H9 (cell line): ENCODE results near the gene MUCL3. TPM values are rescaled to one million over a fixed set of nuclear protein-coding genes. Genes with fewer than 3 reads are reported as not detected.

ENCODE experiments used
- DNase-seq: peaks from one replicate; pipeline ENCODE4 v3.0.0-alpha.2; 2017
- H2AFZ ChIP-seq: one replicate; pipeline ENCODE4 v1.6.1; 2013; ENCODE audit warnings: mild to moderate bottlenecking, low read length, control low read depth, moderate library complexity
- H2AK5ac ChIP-seq: 2 replicates; pipeline ENCODE4 v1.6.1; 2013; ENCODE audit warnings: low read length, control low read depth, mixed read lengths; ENCODE audit not compliant: insufficient read length
- H2BK120ac ChIP-seq: one replicate; pipeline ENCODE4 v1.6.1; 2013; ENCODE audit warnings: low read depth, mild to moderate bottlenecking, low read length, control low read depth, inconsistent platforms; ENCODE audit not compliant: poor library complexity, severe bottlenecking
- H2BK12ac ChIP-seq: 2 replicates; pipeline ENCODE4 v1.6.1; 2013; ENCODE audit warnings: low read length, control low read depth, mixed read lengths, low read depth; ENCODE audit not compliant: insufficient read length
- H2BK15ac ChIP-seq: 2 replicates; pipeline ENCODE4 v1.6.1; 2013; ENCODE audit warnings: low read depth, low read length, control low read depth
- H2BK20ac ChIP-seq: one replicate; pipeline ENCODE4 v1.6.1; 2013; ENCODE audit warnings: low read depth, mild to moderate bottlenecking, low read length, control low read depth, inconsistent platforms; ENCODE audit not compliant: poor library complexity, severe bottlenecking
- H2BK5ac ChIP-seq: 2 replicates; pipeline ENCODE4 v1.6.1; 2013; ENCODE audit warnings: low read length, control low read depth, mixed read lengths; ENCODE audit not compliant: insufficient read length
- H3K14ac ChIP-seq: 2 replicates; pipeline ENCODE4 v1.6.1; 2013; ENCODE audit warnings: low read length, control low read depth; ENCODE audit not compliant: insufficient read depth
- H3K18ac ChIP-seq: 2 replicates; pipeline ENCODE4 v1.6.1; 2013; ENCODE audit warnings: low read depth, mild to moderate bottlenecking, mixed read lengths, low read length, control low read depth; ENCODE audit not compliant: insufficient read length
- H3K23ac ChIP-seq: 2 replicates; pipeline ENCODE4 v1.6.1; 2013; ENCODE audit warnings: low read length, control low read depth, mixed read lengths, low read depth; ENCODE audit not compliant: insufficient read length
- H3K23me2 ChIP-seq: 2 replicates; pipeline ENCODE4 v1.6.1; 2013; ENCODE audit warnings: low read depth, mild to moderate bottlenecking, mixed read lengths, low read length, control low read depth; ENCODE audit not compliant: insufficient read length, poor library complexity, severe bottlenecking
- H3K27ac ChIP-seq: 2 replicates; pipeline ENCODE4 v1.5.1; 2013; ENCODE audit warnings: low read length, control low read depth, mixed read lengths, low read depth; ENCODE audit not compliant: insufficient read length
- H3K27me3 ChIP-seq: 2 replicates; pipeline ENCODE4 v1.6.1; 2013; ENCODE audit warnings: low read length, control low read depth, inconsistent platforms; ENCODE audit not compliant: insufficient read depth
- H3K4ac ChIP-seq: 2 replicates; pipeline ENCODE4 v1.6.1; 2013; ENCODE audit warnings: low read depth, mild to moderate bottlenecking, control low read depth, inconsistent platforms, low read length, moderate library complexity
- H3K4me1 ChIP-seq: 2 replicates; pipeline ENCODE4 v1.6.1; 2013; ENCODE audit warnings: low read length, control low read depth, inconsistent platforms; ENCODE audit not compliant: insufficient read depth
- H3K4me2 ChIP-seq: 2 replicates; pipeline ENCODE4 v1.6.1; 2013; ENCODE audit warnings: low read length, control low read depth, mixed read lengths; ENCODE audit not compliant: insufficient read length, insufficient read depth
- H3K56ac ChIP-seq: 2 replicates; pipeline ENCODE4 v1.6.1; 2013; ENCODE audit warnings: low read depth, mild to moderate bottlenecking, mixed read lengths, low read length, control low read depth; ENCODE audit not compliant: insufficient read length
- H3K79me1 ChIP-seq: 2 replicates; pipeline ENCODE4 v1.6.1; 2013; ENCODE audit warnings: low read depth, mild to moderate bottlenecking, moderate library complexity, low read length, control low read depth, inconsistent platforms; ENCODE audit not compliant: insufficient read depth, poor library complexity, severe bottlenecking
- H3K79me2 ChIP-seq: 2 replicates; pipeline ENCODE4 v1.6.1; 2013; ENCODE audit warnings: low read length, control low read depth, inconsistent platforms; ENCODE audit not compliant: insufficient read depth
- H3K9ac ChIP-seq: 2 replicates; pipeline ENCODE4 v1.6.1; 2013; ENCODE audit warnings: low read length, control low read depth, mixed read lengths; ENCODE audit not compliant: insufficient read length; ENCODE audit errors: extremely low read depth
- H3K9me3 ChIP-seq: one replicate; pipeline ENCODE4 v1.6.1; 2013; ENCODE audit warnings: low read depth, low read length, inconsistent platforms; ENCODE audit not compliant: control insufficient read depth
- H3T11ph ChIP-seq: one replicate; pipeline ENCODE4 v1.6.1; 2013; ENCODE audit warnings: mild to moderate bottlenecking, low read length, control low read depth, inconsistent platforms
- H4K20me1 ChIP-seq: one replicate; pipeline ENCODE4 v1.6.1; 2013; ENCODE audit not compliant: control insufficient read depth, insufficient read length, insufficient read depth
- H4K5ac ChIP-seq: 2 replicates; pipeline ENCODE4 v1.6.1; 2013; ENCODE audit warnings: low read depth, mild to moderate bottlenecking, mixed read lengths, low read length, control low read depth; ENCODE audit not compliant: insufficient read length
- H4K8ac ChIP-seq: replicated peaks from 2 replicates; pipeline ENCODE4 v1.6.1; 2013; ENCODE audit warnings: low read length, control low read depth, mixed read lengths, low read depth; ENCODE audit not compliant: insufficient read length
- H4K91ac ChIP-seq: 2 replicates; pipeline ENCODE4 v1.6.1; 2013; ENCODE audit warnings: low read depth, mild to moderate bottlenecking, moderate library complexity, mixed read lengths, low read length, control low read depth; ENCODE audit not compliant: insufficient read length
- H3K27ac Mint-ChIP-seq, 3 experiments: 2 replicates in 2 of 3; 3 replicates in 1 of 3; pipeline ENCODE4 v1.8.0; 2020 to 2021; ENCODE audit warnings: mixed read lengths in 3 of 3, mild to moderate bottlenecking in 1 of 3, moderate library complexity in 1 of 3
- H3K27me3 Mint-ChIP-seq: 2 replicates; pipeline ENCODE4 v1.8.0; 2021; ENCODE audit warnings: low read depth, mild to moderate bottlenecking, moderate library complexity, mixed read lengths
- H3K36me3 Mint-ChIP-seq, 3 experiments: 2 replicates in 2 of 3; 3 replicates in 1 of 3; pipeline ENCODE4 v1.8.0; 2020 to 2021; ENCODE audit warnings: low read depth in 3 of 3, mixed read lengths in 3 of 3; ENCODE audit not compliant: insufficient read depth in 1 of 3
- H3K4me1 Mint-ChIP-seq, 2 experiments: 2 replicates each; pipeline ENCODE4 v1.8.0; 2020; ENCODE audit warnings: mixed read lengths in 2 of 2
- H3K4me3 Mint-ChIP-seq, 2 experiments: 2 replicates in 1 of 2; 3 replicates in 1 of 2; pipeline ENCODE4 v1.8.0; 2020 to 2021; ENCODE audit warnings: mild to moderate bottlenecking in 2 of 2, mixed read lengths in 2 of 2, moderate library complexity in 1 of 2
- H3K9me3 Mint-ChIP-seq, 2 experiments: 2 replicates in 1 of 2; 3 replicates in 1 of 2; pipeline ENCODE4 v1.8.0; 2020; ENCODE audit warnings: mild to moderate bottlenecking in 2 of 2, mixed read lengths in 2 of 2, moderate library complexity in 1 of 2
- CTCF ChIP-seq: fragments of 200-600 bp; sonication (generic); conservative IDR thresholded peaks from 3 replicates; pipeline ENCODE4 v1.8.0; 2021; ENCODE audit warnings: antibody characterized with exemption, mild to moderate bottlenecking
- WGBS: extraction: QIAGEN DNeasy Blood & Tissue Kit; methylation state at CpG from one replicate; pipeline ENCODE4 v1.1.7; 2013; ENCODE audit warnings: missing lambda C conversion rate, low lambda C conversion rate, mixed read lengths; ENCODE audit not compliant: insufficient read length; ENCODE audit errors: extremely low coverage; 5-methylcytosine and 5-hydroxymethylcytosine counted together
- total RNA-seq: library from RNA; stranded (reverse); gene quantifications from 2 replicates; pipeline ENCODE4 v1.2.1, GENCODE V29; 2021

MUCL3 gene
- total RNA-seq, 1 experiment from 2014 or later = 0.15 TPM

- Histone ChIP-seq H2BK120ac (no peak overlapping the region), H2AFZ (no peak overlapping the region), H2BK12ac (no peak overlapping the region), H3K18ac (no peak overlapping the region), H4K20me1 (no peaks in the 10 kb centered on the region), H2BK20ac (no peak overlapping the region), H3K27ac (no peak overlapping the region), H3K27me3 (no peaks in the 10 kb centered on the region), H3K23ac (no peak overlapping the region), H3K56ac (no peak overlapping the region), H4K91ac (no peak overlapping the region), H3K9me3 (no peaks in the 10 kb centered on the region), H3K4me1 (no peaks in the 10 kb centered on the region), H2BK5ac (no peak overlapping the region), H4K8ac (no peak overlapping the region), H3K23me2 (no peaks in the 10 kb centered on the region), H3K79me2 (no peaks in the 10 kb centered on the region), H3K4ac (no peak overlapping the region), H3T11ph (no peak overlapping the region), H3K14ac (no peak overlapping the region), H3K9ac (no peak overlapping the region), H2AK5ac (no peak overlapping the region), H2BK15ac (no peak overlapping the region), H3K79me1 (no peaks in the 10 kb centered on the region), H4K5ac (no peak overlapping the region), H3K4me2 (no peak overlapping the region)
- Mint-ChIP-seq H3K36me3 (peaks cover 50 to 92% (median 86%) of the 10 kb centered on the region in 3 experiments), H3K9me3 (no peaks in the 10 kb centered on the region), H3K4me1 (peaks cover 16 to 22% of the 10 kb centered on the region in 2 experiments), H3K27me3 (no peaks in the 10 kb centered on the region), H3K4me3 (0 out of 5 replicates have a peak overlapping the region, but pooled peaks of 1 of the 2 experiments have one; percentile 1), H3K27ac (peak overlapping the region in 1 of 3 experiments; percentile 0; a peak in 1 of 7 replicates)
- no peak for DNase-seq
- WGBS = 100% methylated on average over 1 of the region's 3 CpGs
- TF ChIP-seq CTCF = no peak
Observed at GRCh38 chr6:30894935-30895334, 45.8 kb upstream of the MUCL3 start.
